Calu3 (cell line): ENCODE data around the gene VIL1. TPM values are rescaled to one million over a fixed set of nuclear protein-coding genes. Genes with fewer than 3 reads are reported as not detected.

ENCODE experiments used
- BruUV-seq: library from RNA; stranded (reverse); fragments of 400-500 nt; replicated peaks from 2 replicates; lab custom pipeline; 2021; lab: Mats Ljungman, UMichigan
- CTCF ChIA-PET: fragments of 300-600 bp; sonication (Branson Sonifier 250); formaldehyde crosslinking; loops from one replicate; lab custom pipeline; 2022; ENCODE audit warnings: antibody characterized with exemption; lab: Charles Lee
- DNase-seq: peaks from one replicate; pipeline ENCODE4 v3.0.0; 2022
- H3K27ac Mint-ChIP-seq: one replicate; pipeline ENCODE4 v1.8.0; 2022; ENCODE audit warnings: mixed read lengths; ENCODE audit not compliant: unreplicated experiment
- H3K27me3 Mint-ChIP-seq: one replicate; pipeline ENCODE4 v1.8.0; 2022; ENCODE audit warnings: mixed read lengths; ENCODE audit not compliant: unreplicated experiment
- H3K36me3 Mint-ChIP-seq: one replicate; pipeline ENCODE4 v1.8.0; 2022; ENCODE audit warnings: mild to moderate bottlenecking, moderate library complexity, mixed read lengths; ENCODE audit not compliant: insufficient read depth, unreplicated experiment
- H3K4me1 Mint-ChIP-seq: one replicate; pipeline ENCODE4 v1.8.0; 2022; ENCODE audit warnings: mild to moderate bottlenecking, low read depth, mixed read lengths; ENCODE audit not compliant: unreplicated experiment
- H3K4me3 Mint-ChIP-seq: one replicate; pipeline ENCODE4 v1.8.0; 2022; ENCODE audit warnings: mild to moderate bottlenecking, low read depth, moderate library complexity, mixed read lengths; ENCODE audit not compliant: unreplicated experiment
- H3K9me3 Mint-ChIP-seq: one replicate; pipeline ENCODE4 v1.8.0; 2022; ENCODE audit warnings: low read depth, mixed read lengths; ENCODE audit not compliant: unreplicated experiment
- CTCF ChIP-seq: fragments of 200-600 bp; IDR thresholded peaks from one replicate; pipeline ENCODE4 v1.8.0; 2022; ENCODE audit warnings: antibody characterized with exemption; ENCODE audit not compliant: unreplicated experiment
- intact Hi-C: fragments of 100-400 bp; cut with micrococcal nuclease; formaldehyde crosslinking; loops from one replicate; pipeline ENCODE4 v1.10.0; 2022; ENCODE audit not compliant: unreplicated experiment
- total RNA-seq: library from RNA; stranded (reverse); gene quantifications from 2 replicates; pipeline ENCODE4 v1.2.3, GENCODE V29; 2022

The VIL1 gene
- total RNA-seq, 1 experiment from 2014 or later = 9.0 TPM

GRCh38 chr2:218418321-218418716 lies 604 bp upstream of the VIL1 start:
- BruUV-seq = no TSS peak
- Mint-ChIP-seq H3K27me3 (no peaks in the 10 kb centered on the region), H3K27ac (no peak overlapping the region), H3K36me3 (no peaks in the 10 kb centered on the region), H3K4me3 (no peak overlapping the region), H3K9me3 (no peaks in the 10 kb centered on the region), H3K4me1 (peaks cover 11% of the 10 kb centered on the region)
- intact Hi-C loops = no loop called here
- CTCF ChIA-PET = interaction anchor here (0.6 kb wide), 1 partner anchor 1282 kb away, joined by 3 read pairs; no protein-coding TSS in a partner anchor
- no peak for TF ChIP-seq CTCF
- no peak for DNase-seq

DNA sequence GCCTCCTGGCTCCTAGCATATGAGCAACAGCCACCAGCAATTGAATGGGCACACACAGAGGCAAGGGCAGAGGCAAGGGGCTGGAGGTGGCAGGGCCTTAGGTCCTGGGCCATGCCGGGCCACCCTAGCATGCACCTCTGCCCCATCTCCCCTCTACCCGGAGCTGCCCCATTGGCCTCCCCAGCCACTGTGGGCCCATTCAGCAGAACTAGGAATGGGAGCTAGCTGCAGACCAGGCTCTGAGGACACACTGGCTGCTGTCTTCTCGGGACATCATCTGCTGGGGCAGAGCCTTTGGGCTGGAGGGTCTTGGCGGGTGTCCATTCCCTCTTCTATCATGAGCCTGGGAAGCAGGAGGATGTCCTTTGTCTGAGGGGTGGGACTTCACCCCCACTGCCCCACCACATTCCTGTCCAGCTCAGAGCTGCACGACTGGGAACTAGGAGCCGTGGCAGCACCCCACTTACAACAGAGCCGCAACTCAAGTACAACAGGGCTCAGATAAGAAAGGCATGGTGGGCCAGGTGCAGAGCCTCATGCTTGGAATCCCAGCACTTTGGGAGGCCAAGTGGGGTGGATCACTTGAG lies 800 bp downstream of the VIL1 start:
- no peak for TF ChIP-seq CTCF
- H3K36me3 Mint-ChIP-seq = no peaks in the 10 kb centered on the region
- BruUV-seq = no TSS peak
- DNase-seq = no peak
- H3K27me3 Mint-ChIP-seq = no peaks in the 10 kb centered on the region
- intact Hi-C loops = no loop called here
- CTCF ChIA-PET = no interaction called here
- no peaks in the 10 kb centered on the region for H3K9me3 Mint-ChIP-seq
- H3K27ac Mint-ChIP-seq = no peak overlapping the region
- peak overlapping the region; percentile 22 for H3K4me3 Mint-ChIP-seq
- H3K4me1 Mint-ChIP-seq = peaks cover 11% of the 10 kb centered on the region

- H3K9me3 Mint-ChIP-seq = no peaks in the 10 kb centered on the region
- DNase-seq = no peak
- no peak for TF ChIP-seq CTCF
- no peak overlapping the region for H3K4me3 Mint-ChIP-seq
- BruUV-seq = no TSS peak
- intact Hi-C loops = no loop called here
- H3K36me3 Mint-ChIP-seq = no peaks in the 10 kb centered on the region
- H3K27me3 Mint-ChIP-seq = no peaks in the 10 kb centered on the region
- no peak overlapping the region for H3K27ac Mint-ChIP-seq
- CTCF ChIA-PET = interaction anchor here (0.6 kb wide), 1 partner anchor 34 kb away, joined by 3 read pairs; no protein-coding TSS in a partner anchor
- H3K4me1 Mint-ChIP-seq = peaks cover 11% of the 10 kb centered on the region
Observed at GRCh38 chr2:218421027-218421426, 2.1 kb downstream of the VIL1 start.

DNA sequence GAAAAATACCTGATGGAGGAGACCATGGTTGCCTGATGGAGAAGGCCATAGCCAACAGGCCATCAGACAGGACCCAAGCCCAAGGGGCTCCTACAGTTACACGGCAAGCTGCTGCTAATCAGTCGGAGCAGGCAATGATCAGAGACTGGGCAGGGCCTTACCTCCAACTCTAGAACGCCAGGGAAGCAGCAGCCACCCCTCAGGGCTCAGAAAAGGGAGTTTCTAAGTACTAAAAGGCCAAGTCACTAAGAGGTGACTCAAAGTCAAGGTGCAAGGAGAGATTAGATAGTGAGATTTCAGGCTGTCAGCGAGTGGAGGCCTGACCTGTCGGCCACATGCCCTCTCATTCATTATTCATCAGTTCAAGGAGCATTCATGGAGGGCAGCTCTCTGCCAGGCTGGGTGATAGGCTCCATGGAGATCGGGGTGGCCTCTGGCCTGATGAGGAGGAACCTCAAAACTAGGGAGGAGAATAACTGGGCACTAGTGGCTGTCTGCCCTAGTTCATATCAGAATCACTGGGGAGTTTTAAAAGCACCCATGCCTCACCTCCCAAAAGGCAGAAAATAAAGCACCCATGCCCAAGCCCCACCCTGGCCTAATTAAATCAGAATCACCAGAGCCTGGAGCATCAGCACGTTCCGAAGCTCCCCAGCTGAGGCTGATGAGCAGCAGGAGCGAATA lies 3.6 kb downstream of the VIL1 start:
- DNase-seq = no peak
- intact Hi-C loops = no loop called here
- no peaks in the 10 kb centered on the region for H3K27me3 Mint-ChIP-seq
- BruUV-seq = no TSS peak
- CTCF ChIA-PET = no interaction called here
- no peak overlapping the region for H3K4me3 Mint-ChIP-seq
- H3K4me1 Mint-ChIP-seq = peaks cover 11% of the 10 kb centered on the region
- TF ChIP-seq CTCF = no peak
- no peak overlapping the region for H3K27ac Mint-ChIP-seq
- no peaks in the 10 kb centered on the region for H3K36me3 Mint-ChIP-seq
- no peaks in the 10 kb centered on the region for H3K9me3 Mint-ChIP-seq
